ENCODE measurements around the gene ACOT7. TPM values are rescaled to one million over a fixed set of nuclear protein-coding genes. Genes with fewer than 3 reads are reported as not detected.

ACOT7 gene
- total and polyA plus RNA-seq, 12 donors: 4.0 to 40.4 (median 8.6) TPM

DNA sequence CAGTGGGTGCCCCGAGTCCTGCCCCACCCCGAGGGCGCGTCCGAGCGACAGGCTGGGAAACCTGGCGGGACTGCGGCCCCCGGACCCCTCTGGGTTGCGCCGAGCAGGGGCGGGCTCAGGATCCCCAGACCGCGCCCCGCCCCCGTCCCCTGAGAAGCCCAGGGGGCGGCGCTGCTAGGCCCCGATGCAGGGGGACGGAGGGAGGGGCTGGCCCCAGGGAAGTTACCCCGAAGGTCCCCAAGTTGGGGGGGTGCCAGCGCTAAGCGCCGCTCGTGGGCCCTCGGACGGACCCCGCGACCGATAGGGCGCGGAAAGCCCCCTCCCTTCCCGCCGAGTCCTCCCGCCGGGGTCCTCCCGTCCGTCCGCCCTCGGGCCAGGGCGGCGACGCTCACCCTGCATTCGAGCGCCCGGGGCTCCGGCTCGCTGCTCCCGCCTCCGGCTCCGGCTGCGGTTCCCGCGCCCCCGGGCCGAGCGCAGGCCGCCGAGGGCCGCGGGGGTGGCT lies 133.1 kb downstream of the ACOT7 start:
- 1 to 2% methylated on average over 38 to 61 of the region's 61 CpGs for WGBS, 2 donors
- peak in 1 of 2 donors; percentile 50 for DNase-seq
- H3K4me1 ChIP-seq: peaks cover 14 to 45% (median 36%) of the 10 kb centered on the region in 9 donors

GRCh38 chr1:6259491-6260362 lies 133.8 kb downstream of the ACOT7 start:
- H3K27me3 ChIP-seq: peaks cover 0 to 44% (median 32%) of the 10 kb centered on the region in 7 donors
- intact Hi-C loops (cut with DNase I): loop anchor here in 2 of 10 donors (5.0 to 10.0 kb wide), 2 partner anchors 73 to 135 kb away; partner anchors contain the start of gene ACOT7 (in 1 of the 2)
- TF ChIP-seq, protein P1, sequence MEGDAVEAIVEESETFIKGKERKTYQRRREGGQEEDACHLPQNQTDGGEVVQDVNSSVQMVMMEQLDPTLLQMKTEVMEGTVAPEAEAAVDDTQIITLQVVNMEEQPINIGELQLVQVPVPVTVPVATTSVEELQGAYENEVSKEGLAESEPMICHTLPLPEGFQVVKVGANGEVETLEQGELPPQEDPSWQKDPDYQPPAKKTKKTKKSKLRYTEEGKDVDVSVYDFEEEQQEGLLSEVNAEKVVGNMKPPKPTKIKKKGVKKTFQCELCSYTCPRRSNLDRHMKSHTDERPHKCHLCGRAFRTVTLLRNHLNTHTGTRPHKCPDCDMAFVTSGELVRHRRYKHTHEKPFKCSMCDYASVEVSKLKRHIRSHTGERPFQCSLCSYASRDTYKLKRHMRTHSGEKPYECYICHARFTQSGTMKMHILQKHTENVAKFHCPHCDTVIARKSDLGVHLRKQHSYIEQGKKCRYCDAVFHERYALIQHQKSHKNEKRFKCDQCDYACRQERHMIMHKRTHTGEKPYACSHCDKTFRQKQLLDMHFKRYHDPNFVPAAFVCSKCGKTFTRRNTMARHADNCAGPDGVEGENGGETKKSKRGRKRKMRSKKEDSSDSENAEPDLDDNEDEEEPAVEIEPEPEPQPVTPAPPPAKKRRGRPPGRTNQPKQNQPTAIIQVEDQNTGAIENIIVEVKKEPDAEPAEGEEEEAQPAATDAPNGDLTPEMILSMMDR (IDR thresholded peaks at IDR 0.05): no peak
- DNase-seq: peak; percentile 74 to 85
- H3K36me3 ChIP-seq: no peaks in the 10 kb centered on the region
- peak overlapping the region; percentile 30 to 78 (median 66) for H3K4me3 ChIP-seq
- 7 to 10% methylated on average over 46 of the region's 46 CpGs for WGBS, 2 donors
- H3K27ac ChIP-seq: peak overlapping the region in 6 of 10 donors; percentile 65 to 78 (median 72)
- ATAC-seq: peak; percentile 53 to 68 (median 61)
- peaks cover 14 to 45% (median 36%) of the 10 kb centered on the region in 9 donors for H3K4me1 ChIP-seq
- H3K9me3 ChIP-seq: no peaks in the 10 kb centered on the region

More for the DNA sequence above, 133.1 kb downstream of the ACOT7 start:
- Histone ChIP-seq H3K36me3 (no peaks in the 10 kb centered on the region), H3K27me3 (peaks cover 0 to 44% (median 32%) of the 10 kb centered on the region in 7 donors), H3K27ac (peak overlapping the region in 8 of 10 donors; percentile 15 to 78 (median 72)), H3K4me3 (peak overlapping the region; percentile 30 to 78 (median 66)), H3K9me3 (no peaks in the 10 kb centered on the region)
- ATAC-seq: peak in 4 of 8 donors; percentile 3 to 40 (median 18)
- intact Hi-C loops (cut with DNase I): loop anchor here in 1 of 10 donors (5.0 kb wide), 1 partner anchor 72 kb away; no protein-coding TSS in a partner anchor
- TF ChIP-seq, protein P1 (IDR thresholded peaks at IDR 0.05): no peak

DNA sequence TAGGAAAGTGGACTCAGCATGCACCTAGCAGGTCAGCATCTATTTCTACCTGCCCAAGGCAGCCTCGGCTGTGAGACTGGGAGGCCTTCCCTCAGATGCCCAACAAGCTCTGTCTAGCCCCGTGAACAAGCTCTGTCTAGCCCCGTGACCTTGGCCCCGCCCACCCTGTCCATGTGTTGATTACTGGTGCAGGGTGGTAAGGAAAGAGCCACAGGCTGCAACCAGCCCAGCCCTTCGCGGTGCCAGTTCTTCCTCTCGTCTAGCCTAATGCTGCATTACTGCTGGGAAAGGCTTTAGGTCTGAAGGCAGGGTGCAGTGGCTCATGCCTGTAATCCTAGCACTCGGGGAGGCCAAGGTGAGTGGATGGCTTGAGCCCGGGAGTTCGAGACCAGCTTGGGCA lies 134.9 kb downstream of the ACOT7 start:
- ATAC-seq: no peak
- Histone ChIP-seq H3K27ac (no peak overlapping the region), H3K4me3 (no peak overlapping the region), H3K9me3 (no peaks in the 10 kb centered on the region), H3K4me1 (peaks cover 13 to 40% (median 34%) of the 10 kb centered on the region in 9 donors), H3K27me3 (peaks cover 0 to 44% (median 32%) of the 10 kb centered on the region in 7 donors), H3K36me3 (peaks cover 0 to 5% (median 0%) of the 10 kb centered on the region in 9 donors)
- TF ChIP-seq, protein P1 (IDR thresholded peaks at IDR 0.05): no peak
- DNase-seq: no peak
- intact Hi-C loops (cut with DNase I): loop anchor here in 1 of 10 donors (10.0 kb wide), 1 partner anchor 136 kb away; the partner anchor contains the start of gene ACOT7
- 80 to 85% methylated on average over 10 of the region's 10 CpGs for WGBS, 2 donors

GRCh38 chr1:6257541-6258069 lies 136.0 kb downstream of the ACOT7 start:
- no peak overlapping the region for H3K27ac ChIP-seq
- DNase-seq (no peak), ATAC-seq (no peak)
- TF ChIP-seq, protein P1 (IDR thresholded peaks at IDR 0.05): no peak
- H3K27me3 ChIP-seq: peaks cover 0 to 40% (median 29%) of the 10 kb centered on the region in 7 donors
- H3K36me3 ChIP-seq: peaks cover 0 to 5% (median 0%) of the 10 kb centered on the region in 9 donors
- H3K9me3 ChIP-seq: no peaks in the 10 kb centered on the region
- H3K4me3 ChIP-seq: no peak overlapping the region
- intact Hi-C loops (cut with DNase I): loop anchor here in 1 of 10 donors (10.0 kb wide), 1 partner anchor 137 kb away; the partner anchor contains the start of gene ACOT7
- WGBS, 2 donors: 89 to 92% methylated on average over 8 of the region's 8 CpGs
- peaks cover 5 to 29% (median 25%) of the 10 kb centered on the region in 9 donors for H3K4me1 ChIP-seq

Measured in heart right ventricle (tissue), 16 donors.